Measurements from ENCODE around the gene LONP1.
"Not testable (repeated sequence)": the region's sequence is repeated elsewhere in the genome, so short reads cannot be mapped to it uniquely, and the experiment has no call there.

Gene LONP1

DNA sequence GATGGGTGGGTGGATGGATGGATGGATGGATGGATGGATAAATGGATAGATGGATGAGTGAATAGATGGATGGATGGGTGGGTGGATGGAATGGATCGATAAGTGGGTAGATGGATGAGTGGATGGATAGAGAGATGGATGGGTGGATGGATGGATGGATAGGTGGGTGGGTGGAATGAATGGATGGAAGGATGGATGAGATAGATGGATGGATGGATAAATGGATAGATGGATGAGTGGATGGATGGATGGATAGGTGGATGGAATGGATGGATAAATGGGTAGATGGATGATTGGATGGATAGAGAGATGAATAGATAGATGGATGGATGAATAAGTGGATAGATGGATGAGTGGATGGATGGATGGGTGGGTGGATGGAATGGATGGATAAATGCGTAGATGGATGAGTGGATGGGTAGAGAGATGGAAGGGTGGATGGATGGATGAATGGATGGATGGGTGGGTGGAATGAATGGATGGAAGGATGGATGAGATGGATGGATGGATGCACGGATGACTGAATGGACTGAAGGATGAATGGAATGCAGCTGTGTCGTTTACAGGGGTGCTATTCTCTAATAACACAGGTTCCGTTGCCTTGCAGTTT is 42.8 kb upstream of the LONP1 start:
- Histone ChIP-seq H2AFZ (ENCODE audit: low read depth, low read length, severe bottlenecking) (no peak overlapping the region), H3K9me2 (replicated peaks; ENCODE audit: insufficient read depth, low read length) (no peaks in the 10 kb centered on the region), H3K79me2 (ENCODE audit: insufficient read depth, low read length) (no peaks in the 10 kb centered on the region), H3K9ac (ENCODE audit: low read length) (no peak overlapping the region), H3K27ac (ENCODE audit: low read depth, low read length) (no peak overlapping the region), H3K27me3 (ENCODE audit: low read length) (no peaks in the 10 kb centered on the region), H3K36me3 (ENCODE audit: low read length) (no peaks in the 10 kb centered on the region), H4K20me1 (ENCODE audit: low read depth, low read length) (no peaks in the 10 kb centered on the region), H3F3A (ENCODE audit: insufficient read depth) (no peaks in the 10 kb centered on the region), H3K9me3 (ENCODE audit: insufficient read depth, low read length) (no peaks in the 10 kb centered on the region), H3K4me2 (ENCODE audit: low read depth, low read length, poor library complexity, severe bottlenecking) (no peak overlapping the region), H3K4me3 (ENCODE audit: insufficient read depth, low read length, poor library complexity, severe bottlenecking) (no peak overlapping the region)
- TF ChIP-seq, protein P1, sequence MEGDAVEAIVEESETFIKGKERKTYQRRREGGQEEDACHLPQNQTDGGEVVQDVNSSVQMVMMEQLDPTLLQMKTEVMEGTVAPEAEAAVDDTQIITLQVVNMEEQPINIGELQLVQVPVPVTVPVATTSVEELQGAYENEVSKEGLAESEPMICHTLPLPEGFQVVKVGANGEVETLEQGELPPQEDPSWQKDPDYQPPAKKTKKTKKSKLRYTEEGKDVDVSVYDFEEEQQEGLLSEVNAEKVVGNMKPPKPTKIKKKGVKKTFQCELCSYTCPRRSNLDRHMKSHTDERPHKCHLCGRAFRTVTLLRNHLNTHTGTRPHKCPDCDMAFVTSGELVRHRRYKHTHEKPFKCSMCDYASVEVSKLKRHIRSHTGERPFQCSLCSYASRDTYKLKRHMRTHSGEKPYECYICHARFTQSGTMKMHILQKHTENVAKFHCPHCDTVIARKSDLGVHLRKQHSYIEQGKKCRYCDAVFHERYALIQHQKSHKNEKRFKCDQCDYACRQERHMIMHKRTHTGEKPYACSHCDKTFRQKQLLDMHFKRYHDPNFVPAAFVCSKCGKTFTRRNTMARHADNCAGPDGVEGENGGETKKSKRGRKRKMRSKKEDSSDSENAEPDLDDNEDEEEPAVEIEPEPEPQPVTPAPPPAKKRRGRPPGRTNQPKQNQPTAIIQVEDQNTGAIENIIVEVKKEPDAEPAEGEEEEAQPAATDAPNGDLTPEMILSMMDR (IDR thresholded peaks at IDR 0.05; ENCODE audit: insufficient read depth, low read length, poor library complexity, severe bottlenecking): no peak
- TF ChIP-seq EZH2phosphoT487 (conservative IDR thresholded peaks at IDR 0.05; ENCODE audit: low read length): no peak

DNA sequence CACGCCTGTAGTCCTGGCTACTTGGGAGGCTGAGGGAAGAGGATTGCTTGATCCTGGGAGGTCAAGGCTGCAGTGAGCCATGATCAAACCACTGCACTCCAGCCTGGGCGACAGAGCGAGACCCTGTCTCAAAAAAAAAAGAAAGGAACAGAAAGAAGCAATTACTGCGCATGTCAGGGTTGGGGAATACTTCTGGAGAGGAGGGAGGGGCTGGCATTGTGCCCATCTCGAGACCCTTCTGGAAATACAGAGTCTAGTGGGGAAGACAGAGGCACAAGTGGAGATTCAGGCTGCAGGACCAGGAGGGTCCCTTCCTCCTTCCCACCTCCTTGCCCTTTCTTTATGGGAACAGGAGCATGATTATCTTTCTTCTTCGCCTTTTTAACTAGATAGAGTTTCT is 33.8 kb upstream of the LONP1 start:
- Histone ChIP-seq H3F3A (ENCODE audit: insufficient read depth) (no peaks in the 10 kb centered on the region), H3K9me3 (ENCODE audit: insufficient read depth, low read length) (no peaks in the 10 kb centered on the region), H3K79me2 (ENCODE audit: insufficient read depth, low read length) (no peaks in the 10 kb centered on the region), H3K27ac (ENCODE audit: low read depth, low read length) (no peak overlapping the region), H3K27me3 (ENCODE audit: low read length) (no peaks in the 10 kb centered on the region), H3K4me2 (ENCODE audit: low read depth, low read length, poor library complexity, severe bottlenecking) (no peak overlapping the region), H3K9me2 (replicated peaks; ENCODE audit: insufficient read depth, low read length) (no peaks in the 10 kb centered on the region), H2AFZ (ENCODE audit: low read depth, low read length, severe bottlenecking) (no peak overlapping the region), H3K36me3 (ENCODE audit: low read length) (no peaks in the 10 kb centered on the region), H4K20me1 (ENCODE audit: low read depth, low read length) (no peaks in the 10 kb centered on the region), H3K9ac (ENCODE audit: low read length) (no peak overlapping the region), H3K4me3 (ENCODE audit: insufficient read depth, low read length, poor library complexity, severe bottlenecking) (no peak overlapping the region)
- no peak for TF ChIP-seq EZH2phosphoT487 (conservative IDR thresholded peaks at IDR 0.05; ENCODE audit: low read length)

DNA sequence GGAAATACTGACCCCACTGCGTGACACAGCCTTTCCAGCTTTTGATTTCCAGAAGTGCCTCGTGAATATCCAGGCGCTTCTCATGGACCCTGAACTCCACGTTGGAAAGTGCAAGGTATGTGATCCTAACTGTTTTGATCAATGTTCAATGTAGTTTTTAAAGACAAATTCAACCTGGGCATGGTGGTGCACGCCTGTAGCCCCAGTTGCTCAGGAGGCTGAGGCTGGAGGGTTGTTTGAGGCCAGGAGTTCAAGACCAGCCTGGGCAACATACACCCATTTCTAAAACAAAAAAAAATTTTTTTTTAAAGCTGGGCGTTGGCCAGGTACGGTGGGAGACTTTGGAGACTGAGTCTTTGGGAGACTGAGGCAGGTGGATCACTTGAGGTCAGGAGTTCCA is 31.8 kb upstream of the LONP1 start:
- H3K27me3 ChIP-seq (ENCODE audit: low read length): no peaks in the 10 kb centered on the region
- no peaks in the 10 kb centered on the region for H3K9me2 ChIP-seq (replicated peaks; ENCODE audit: insufficient read depth, low read length)
- no peaks in the 10 kb centered on the region for H3K36me3 ChIP-seq (ENCODE audit: low read length)
- no peaks in the 10 kb centered on the region for H4K20me1 ChIP-seq (ENCODE audit: low read depth, low read length)
- no peak overlapping the region for H3K9ac ChIP-seq (ENCODE audit: low read length)
- TF ChIP-seq, protein P1 (IDR thresholded peaks at IDR 0.05; ENCODE audit: insufficient read depth, low read length, poor library complexity, severe bottlenecking): no peak
- TF ChIP-seq EZH2phosphoT487 (conservative IDR thresholded peaks at IDR 0.05; ENCODE audit: low read length): no peak
- no peak overlapping the region for H2AFZ ChIP-seq (ENCODE audit: low read depth, low read length, severe bottlenecking)
- H3K79me2 ChIP-seq (ENCODE audit: insufficient read depth, low read length): no peaks in the 10 kb centered on the region
- H3F3A ChIP-seq (ENCODE audit: insufficient read depth): no peaks in the 10 kb centered on the region
- H3K9me3 ChIP-seq (ENCODE audit: insufficient read depth, low read length): no peaks in the 10 kb centered on the region
- no peak overlapping the region for H3K27ac ChIP-seq (ENCODE audit: low read depth, low read length)
- H3K4me2 ChIP-seq (ENCODE audit: low read depth, low read length, poor library complexity, severe bottlenecking): no peak overlapping the region
- no peak overlapping the region for H3K4me3 ChIP-seq (ENCODE audit: insufficient read depth, low read length, poor library complexity, severe bottlenecking)

DNA sequence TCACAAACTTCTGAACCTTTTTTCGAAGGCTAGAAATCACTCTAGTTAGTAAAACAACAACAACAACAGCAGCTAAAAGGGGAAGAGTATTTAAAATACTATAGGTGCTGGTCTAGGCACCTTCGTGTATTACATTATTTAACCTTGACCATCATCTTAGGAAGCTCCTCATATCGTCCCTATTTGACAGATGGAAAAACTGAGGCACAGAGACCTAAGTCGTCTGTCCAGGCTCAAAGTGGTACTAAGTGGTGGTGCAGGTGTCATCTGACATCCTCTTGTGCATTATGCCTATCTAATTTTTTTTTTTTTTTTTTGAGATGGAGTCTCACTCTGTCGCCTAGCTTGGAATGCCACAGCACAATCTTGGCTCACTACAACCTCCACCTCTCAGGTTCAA is 29.6 kb upstream of the LONP1 start:
- Histone ChIP-seq H3K27me3 (ENCODE audit: low read length) (no peaks in the 10 kb centered on the region), H3K9ac (ENCODE audit: low read length) (no peak overlapping the region), H2AFZ (ENCODE audit: low read depth, low read length, severe bottlenecking) (no peak overlapping the region), H3K27ac (ENCODE audit: low read depth, low read length) (no peak overlapping the region), H3K4me2 (ENCODE audit: low read depth, low read length, poor library complexity, severe bottlenecking) (no peak overlapping the region), H3K4me3 (ENCODE audit: insufficient read depth, low read length, poor library complexity, severe bottlenecking) (no peak overlapping the region), H4K20me1 (ENCODE audit: low read depth, low read length) (no peaks in the 10 kb centered on the region), H3K9me2 (replicated peaks; ENCODE audit: insufficient read depth, low read length) (no peaks in the 10 kb centered on the region), H3K36me3 (ENCODE audit: low read length) (no peaks in the 10 kb centered on the region), H3K79me2 (ENCODE audit: insufficient read depth, low read length) (no peaks in the 10 kb centered on the region), H3F3A (ENCODE audit: insufficient read depth) (no peaks in the 10 kb centered on the region), H3K9me3 (ENCODE audit: insufficient read depth, low read length) (no peaks in the 10 kb centered on the region)
- TF ChIP-seq, protein P1 (IDR thresholded peaks at IDR 0.05; ENCODE audit: insufficient read depth, low read length, poor library complexity, severe bottlenecking): no peak
- TF ChIP-seq EZH2phosphoT487 (conservative IDR thresholded peaks at IDR 0.05; ENCODE audit: low read length): no peak

DNA sequence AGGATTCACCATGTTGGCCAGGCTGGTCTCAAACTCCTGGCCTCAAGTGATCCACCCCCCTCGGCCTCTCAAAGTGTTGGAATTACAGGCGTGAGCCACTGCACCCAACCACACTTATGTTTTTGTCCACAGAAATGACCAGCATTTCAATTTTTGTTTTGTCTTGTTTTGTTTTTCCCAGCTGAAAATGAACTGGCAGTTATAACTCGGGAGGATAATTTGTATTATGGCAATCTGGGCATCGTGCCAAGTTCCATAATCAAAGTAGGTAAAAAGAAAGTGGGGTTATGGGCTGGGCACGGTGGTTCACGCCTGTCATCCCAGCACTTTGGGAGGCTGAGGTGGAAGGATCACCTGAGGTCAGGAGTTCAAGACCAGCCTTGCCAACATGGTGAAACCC is 29.0 kb upstream of the LONP1 start:
- H4K20me1 ChIP-seq (ENCODE audit: low read depth, low read length); H3K9me3 ChIP-seq (ENCODE audit: insufficient read depth, low read length); H3K36me3 ChIP-seq (ENCODE audit: low read length); H3K9ac ChIP-seq (ENCODE audit: low read length); H3K27me3 ChIP-seq (ENCODE audit: low read length); H3K9me2 ChIP-seq (replicated peaks; ENCODE audit: insufficient read depth, low read length); H3K79me2 ChIP-seq (ENCODE audit: insufficient read depth, low read length); H3K4me2 ChIP-seq (ENCODE audit: low read depth, low read length, poor library complexity, severe bottlenecking); H2AFZ ChIP-seq (ENCODE audit: low read depth, low read length, severe bottlenecking); H3K4me3 ChIP-seq (ENCODE audit: insufficient read depth, low read length, poor library complexity, severe bottlenecking); H3F3A ChIP-seq (ENCODE audit: insufficient read depth); H3K27ac ChIP-seq (ENCODE audit: low read depth, low read length): not testable (repeated sequence)

DNA sequence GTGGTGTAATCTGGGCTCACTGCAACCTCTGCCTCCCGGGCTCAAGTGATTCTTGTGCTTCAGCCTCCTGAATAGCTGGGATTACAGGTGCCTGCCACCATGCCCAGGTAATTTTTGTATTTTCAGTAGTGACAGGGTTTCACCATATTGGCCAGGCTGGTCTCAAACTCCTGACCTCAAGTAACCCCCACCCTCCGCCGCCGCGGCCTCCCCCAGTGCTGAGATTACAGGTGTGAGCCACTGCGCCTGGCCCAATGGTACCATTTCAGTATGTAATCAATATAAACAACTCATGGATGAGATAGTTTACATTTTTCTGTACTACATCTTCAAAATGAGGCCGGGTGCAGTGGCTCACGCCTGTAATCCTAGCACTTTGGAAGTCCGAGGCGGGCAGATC is 25.1 kb upstream of the LONP1 start:
- not testable (repeated sequence) for H3K4me2 ChIP-seq (ENCODE audit: low read depth, low read length, poor library complexity, severe bottlenecking); H3F3A ChIP-seq (ENCODE audit: insufficient read depth); H3K9me3 ChIP-seq (ENCODE audit: insufficient read depth, low read length); H3K36me3 ChIP-seq (ENCODE audit: low read length); H4K20me1 ChIP-seq (ENCODE audit: low read depth, low read length); H3K27me3 ChIP-seq (ENCODE audit: low read length); H3K9ac ChIP-seq (ENCODE audit: low read length); H2AFZ ChIP-seq (ENCODE audit: low read depth, low read length, severe bottlenecking); H3K79me2 ChIP-seq (ENCODE audit: insufficient read depth, low read length); H3K27ac ChIP-seq (ENCODE audit: low read depth, low read length); H3K4me3 ChIP-seq (ENCODE audit: insufficient read depth, low read length, poor library complexity, severe bottlenecking); H3K9me2 ChIP-seq (replicated peaks; ENCODE audit: insufficient read depth, low read length)

All from SU-DHL-6 (cell line).